H1 (cell line): ENCODE measurements around the gene SERHL2. TPM values are rescaled to one million over a fixed set of nuclear protein-coding genes. Genes with fewer than 3 reads are reported as not detected.
A peak's percentile ranks its signal among the peaks of the same experiment; 100 is the strongest.

ENCODE experiments used
- CTCF ChIA-PET: fragments of 300-600 bp; sonication (Branson Sonifier 250); formaldehyde crosslinking; loops from one replicate; lab custom pipeline; 2021; ENCODE audit not compliant: partially characterized antibody; lab: Charles Lee
- POLR2A ChIA-PET: fragments of 300-600 bp; sonication (Branson Sonifier 250); formaldehyde crosslinking; loops from one replicate; lab custom pipeline; 2021; ENCODE audit warnings: inconsistent platforms; ENCODE audit not compliant: partially characterized antibody; lab: Charles Lee
- DNase-seq, 2 experiments: peaks; one replicate each; pipeline versions ENCODE4 v3.0.0 to v3.0.0-alpha.2; 2010 to 2022; ENCODE audit warnings: low spot score in 2 of 2, low read depth in 1 of 2, mixed read lengths in 1 of 2
- FAIRE-seq: peaks from 2 replicates; lab custom pipeline; 2011; peaks lifted over from hg19 to GRCh38; lab: Jason Lieb, UNC
- H2AFZ ChIP-seq: 2 replicates; pipeline ENCODE4 v1.8.1; 2012; ENCODE audit warnings: low read length, inconsistent platforms
- H2AK5ac ChIP-seq: 2 replicates; pipeline ENCODE4 v1.6.1; 2013; ENCODE audit warnings: low read depth, low read length
- H2BK120ac ChIP-seq: replicated peaks from 2 replicates; pipeline ENCODE3; 2013; ENCODE audit warnings: low read depth, low read length, inconsistent platforms
- H2BK12ac ChIP-seq: 2 replicates; pipeline ENCODE4 v1.6.1; 2013; ENCODE audit warnings: low read depth, low read length
- H2BK15ac ChIP-seq: 2 replicates; pipeline ENCODE4 v1.6.1; 2013; ENCODE audit warnings: low read length
- H2BK20ac ChIP-seq: 2 replicates; pipeline ENCODE4 v1.6.1; 2013; ENCODE audit warnings: low read length
- H2BK5ac ChIP-seq: 2 replicates; pipeline ENCODE4 v1.6.1; 2013; ENCODE audit warnings: low read depth, low read length
- H3K14ac ChIP-seq: 2 replicates; pipeline ENCODE4 v1.6.1; 2013; ENCODE audit warnings: inconsistent platforms; ENCODE audit not compliant: insufficient read length
- H3K18ac ChIP-seq: 2 replicates; pipeline ENCODE4 v1.6.1; 2013; ENCODE audit warnings: low read length; ENCODE audit errors: extremely low read depth
- H3K23ac ChIP-seq: 2 replicates; pipeline ENCODE4 v1.6.1; 2013; ENCODE audit warnings: inconsistent platforms; ENCODE audit not compliant: insufficient read length
- H3K23me2 ChIP-seq: 2 replicates; pipeline ENCODE4 v1.6.1; 2013; ENCODE audit warnings: low read depth, low read length
- H3K27ac ChIP-seq: 2 replicates; pipeline ENCODE4 v1.6.1; 2011; ENCODE audit warnings: low read depth, low read length, inconsistent platforms
- H3K27me3 ChIP-seq, 4 experiments: replicated peaks in 1 of 4; 1 replicate in 1 of 4; 2 replicates in 3 of 4; pipeline versions ENCODE4 v1.6.1 to v1.8.1; 2011 to 2013; ENCODE audit warnings: low read length in 3 of 4, mild to moderate bottlenecking in 3 of 4, inconsistent platforms in 2 of 4, mixed read lengths in 2 of 4, moderate library complexity in 1 of 4; ENCODE audit not compliant: control insufficient read depth in 3 of 4, insufficient read depth in 3 of 4; ENCODE audit errors: extremely low read depth in 1 of 4
- H3K36me3 ChIP-seq, 4 experiments: 2 replicates each; pipeline versions ENCODE4 v1.6.1 to v1.8.1; 2011 to 2013; ENCODE audit warnings: mild to moderate bottlenecking in 4 of 4, low read length in 3 of 4, moderate library complexity in 2 of 4, control low read depth in 1 of 4, inconsistent platforms in 1 of 4; ENCODE audit not compliant: insufficient read depth in 4 of 4, control insufficient read depth in 2 of 4
- H3K4ac ChIP-seq: replicated peaks from 2 replicates; pipeline ENCODE3; 2013; ENCODE audit warnings: low read length, low read depth, mixed read lengths, inconsistent platforms; ENCODE audit not compliant: insufficient read length
- H3K4me1 ChIP-seq, 4 experiments: replicated peaks in 1 of 4; 1 replicate in 1 of 4; 2 replicates in 3 of 4; pipeline versions ENCODE4 v1.6.1 to v1.8.1; 2011 to 2013; ENCODE audit warnings: low read length in 3 of 4, inconsistent platforms in 2 of 4, mixed read lengths in 1 of 4; ENCODE audit not compliant: insufficient read depth in 4 of 4, control insufficient read depth in 3 of 4
- H3K4me2 ChIP-seq, 2 experiments: 2 replicates each; pipeline versions ENCODE4 v1.6.1 to v1.8.1; 2011 to 2013; ENCODE audit warnings: low read depth in 2 of 2, low read length in 2 of 2, control low read depth in 1 of 2, inconsistent platforms in 1 of 2, mild to moderate bottlenecking in 1 of 2; ENCODE audit not compliant: insufficient read depth in 1 of 2
- H3K4me3 ChIP-seq, 4 experiments: fragments of 200-600, 300-600 bp in 1 of 4; sonication (generic), shearing (Covaris generic), sonication (Bioruptor Twin) in 1 of 4; 2 replicates each; pipeline versions ENCODE4 v1.5.1 to v1.8.1; 2011 to 2016; ENCODE audit warnings: low read length in 4 of 4, low read depth in 3 of 4, control low read depth in 2 of 4, inconsistent platforms in 2 of 4, mild to moderate bottlenecking in 2 of 4, mixed read lengths in 1 of 4, moderate library complexity in 1 of 4; ENCODE audit not compliant: insufficient read depth in 2 of 4; ENCODE audit errors: extremely low read depth in 1 of 4
- H3K56ac ChIP-seq: replicated peaks from 2 replicates; pipeline ENCODE3; 2013; ENCODE audit warnings: low read depth, mild to moderate bottlenecking, mixed read lengths, low read length, inconsistent platforms; ENCODE audit not compliant: insufficient read length
- H3K79me1 ChIP-seq: 2 replicates; pipeline ENCODE4 v1.6.1; 2013; ENCODE audit warnings: low read depth, low read length, control low read depth
- H3K79me2 ChIP-seq, 2 experiments: 2 replicates each; pipeline versions ENCODE4 v1.6.1 to v1.8.1; 2012 to 2013; ENCODE audit warnings: low read length in 2 of 2, mild to moderate bottlenecking in 2 of 2, inconsistent platforms in 1 of 2; ENCODE audit not compliant: insufficient read depth in 2 of 2, control insufficient read depth in 1 of 2
- H3K9ac ChIP-seq, 4 experiments: replicated peaks in 1 of 4; 1 replicate in 1 of 4; 2 replicates in 3 of 4; pipeline versions ENCODE4 v1.6.1 to v1.8.1; 2011 to 2013; ENCODE audit warnings: low read depth in 3 of 4, low read length in 3 of 4, control low read depth in 2 of 4, mild to moderate bottlenecking in 2 of 4, moderate library complexity in 2 of 4, inconsistent platforms in 1 of 4; ENCODE audit errors: extremely low read depth in 1 of 4
- H3K9me3 ChIP-seq, 2 experiments: 2 replicates each; pipeline versions ENCODE4 v1.6.1 to v1.8.1; 2012 to 2013; ENCODE audit warnings: mild to moderate bottlenecking in 2 of 2, moderate library complexity in 2 of 2, control low read depth in 1 of 2, inconsistent platforms in 1 of 2, low read depth in 1 of 2, low read length in 1 of 2, mixed read lengths in 1 of 2; ENCODE audit not compliant: insufficient read depth in 2 of 2
- H4K20me1 ChIP-seq, 2 experiments: replicated peaks in 1 of 2; 2 replicates each; pipeline versions ENCODE3 to v1.8.1; 2011 to 2013; ENCODE audit warnings: inconsistent platforms in 2 of 2, low read length in 2 of 2, mild to moderate bottlenecking in 1 of 2; ENCODE audit not compliant: insufficient read depth in 2 of 2, control insufficient read depth in 1 of 2
- H4K5ac ChIP-seq: 2 replicates; pipeline ENCODE4 v1.6.1; 2013; ENCODE audit warnings: low read length, low read depth, mixed read lengths, inconsistent platforms; ENCODE audit not compliant: insufficient read length
- H4K8ac ChIP-seq: 2 replicates; pipeline ENCODE4 v1.8.0; 2013; ENCODE audit warnings: mild to moderate bottlenecking, moderate library complexity, low read length, inconsistent platforms; ENCODE audit not compliant: insufficient read depth; ENCODE audit errors: extremely low read depth
- H4K91ac ChIP-seq: replicated peaks from 2 replicates; pipeline ENCODE3; 2013; ENCODE audit warnings: low read length, mixed read lengths, inconsistent platforms; ENCODE audit not compliant: insufficient read length
- BRCA1 ChIP-seq: IDR thresholded peaks from 2 replicates; pipeline ENCODE4 v1.6.1; 2012; ENCODE audit warnings: low read depth, low read length, improper control_type of control experiment
- CBX5 ChIP-seq: fragments of 300-800, 300-1000 bp; sonication (generic); IDR thresholded peaks from 2 replicates; pipeline ENCODE4 v1.7.1; 2016; ENCODE audit warnings: antibody characterized with exemption, low read length, low read depth
- CHD2 ChIP-seq: IDR thresholded peaks from 2 replicates; pipeline ENCODE4 v1.6.1; 2012; ENCODE audit warnings: low read length, improper control_type of control experiment
- FOSL1 ChIP-seq: IDR thresholded peaks from 2 replicates; pipeline ENCODE4 v1.6.1; 2011; ENCODE audit warnings: mild to moderate bottlenecking, low read depth, low read length, moderate library complexity; ENCODE audit not compliant: insufficient read depth
- GTF2F1 ChIP-seq: IDR thresholded peaks from 2 replicates; pipeline ENCODE4 v1.6.1; 2012; ENCODE audit warnings: low read depth, low read length, improper control_type of control experiment, borderline replicate concordance
- HDAC2 ChIP-seq, 2 experiments: fragments of 300-600 bp in 1 of 2; sonication (generic) in 1 of 2; IDR thresholded peaks; 2 replicates each; pipeline ENCODE4 v1.6.1; 2011 to 2012; ENCODE audit warnings: low read depth in 2 of 2, low read length in 2 of 2, mild to moderate bottlenecking in 2 of 2, moderate library complexity in 2 of 2, borderline replicate concordance in 1 of 2, inconsistent platforms in 1 of 2
- HDAC6 ChIP-seq: IDR thresholded peaks from one replicate; pipeline ENCODE4 v1.7.1; 2012; ENCODE audit warnings: low read depth, mild to moderate bottlenecking, inconsistent platforms, low read length, moderate library complexity
- KDM1A ChIP-seq: fragments of 200-600, 300-600 bp; sonication (generic); IDR thresholded peaks from 2 replicates; pipeline ENCODE4 v1.7.1; 2016; ENCODE audit warnings: mild to moderate bottlenecking, low read length, borderline replicate concordance
- MAFK ChIP-seq: IDR thresholded peaks from 2 replicates; pipeline ENCODE4 v1.6.1; 2012; ENCODE audit warnings: low read depth, mild to moderate bottlenecking, improper control_type of control experiment, low read length
- POU5F1 ChIP-seq: IDR thresholded peaks from 2 replicates; pipeline ENCODE4 v1.6.1; 2011; ENCODE audit warnings: low read depth, mild to moderate bottlenecking, low read length, moderate library complexity
- RAD21 ChIP-seq, 2 experiments: IDR thresholded peaks in 1 of 2; conservative IDR thresholded peaks in 1 of 2; 2 replicates each; pipeline ENCODE4 v1.6.1; 2011; ENCODE audit warnings: low read depth in 2 of 2, low read length in 2 of 2, improper control_type of control experiment in 1 of 2, inconsistent platforms in 1 of 2, mild to moderate bottlenecking in 1 of 2, moderate library complexity in 1 of 2
- RXRA ChIP-seq: IDR thresholded peaks from 2 replicates; pipeline ENCODE4 v1.6.1; 2011; ENCODE audit warnings: low read depth, mild to moderate bottlenecking, low read length, moderate library complexity; ENCODE audit not compliant: insufficient read depth
- SUZ12 ChIP-seq: fragments of 200-600 bp; sonication (generic); IDR thresholded peaks from 2 replicates; pipeline ENCODE4 v1.6.1; 2012; ENCODE audit warnings: mild to moderate bottlenecking, inconsistent platforms, low read length, moderate library complexity, mixed read lengths
- TEAD4 ChIP-seq: IDR thresholded peaks from 2 replicates; pipeline ENCODE4 v1.6.1; 2012; ENCODE audit warnings: low read depth, low read length, inconsistent platforms, mixed read lengths
- WGBS, 2 experiments: shearing (Covaris generic) in 1 of 2; methylation state at CpG; one replicate each; pipeline versions ENCODE4 v1.1.6 to v1.1.7; 2013 to 2015; ENCODE audit warnings: low lambda C conversion rate in 2 of 2, mixed read lengths in 2 of 2, inconsistent platforms in 1 of 2, low coverage in 1 of 2, missing lambda C conversion rate in 1 of 2; ENCODE audit not compliant: insufficient replicate concordance in 2 of 2, insufficient coverage in 1 of 2, insufficient read length in 1 of 2; ENCODE audit errors: extremely low coverage in 1 of 2, missing lambda C conversion rate in 1 of 2; 5-methylcytosine and 5-hydroxymethylcytosine counted together
- polyA plus RNA-seq, 7 experiments: library from polyadenylated mRNA; depleted of rRNA in 3 of 7; stranded (reverse) in 5 of 7; unstranded in 2 of 7; fragments of >200 nt in 5 of 7; fragments of 200-250 nt in 2 of 7; gene quantifications; 1 replicate in 5 of 7; 2 replicates in 1 of 7; 4 replicates in 1 of 7; pipeline versions ENCODE4 v1.2.1 to v1.2.3, GENCODE V29; 2011 to 2013; ENCODE audit warnings: missing spikeins in 2 of 7, mixed read lengths in 2 of 7
- total RNA-seq: library from RNA; stranded (reverse); fragmentation: NEBNext Ultra II Directional; extraction: Animal tissue kit (Norgen Biotek cat#: 25700); gene quantifications from 2 replicates; pipeline ENCODE4 v1.2.1, GENCODE V29; 2021

SERHL2 gene
- total and polyA plus RNA-seq, 2 of the 8 experiments (the other 6 are each of a cell fraction or from before 2014, with no cell fraction given): 0.91 TPM; not detected in 1

DNA sequence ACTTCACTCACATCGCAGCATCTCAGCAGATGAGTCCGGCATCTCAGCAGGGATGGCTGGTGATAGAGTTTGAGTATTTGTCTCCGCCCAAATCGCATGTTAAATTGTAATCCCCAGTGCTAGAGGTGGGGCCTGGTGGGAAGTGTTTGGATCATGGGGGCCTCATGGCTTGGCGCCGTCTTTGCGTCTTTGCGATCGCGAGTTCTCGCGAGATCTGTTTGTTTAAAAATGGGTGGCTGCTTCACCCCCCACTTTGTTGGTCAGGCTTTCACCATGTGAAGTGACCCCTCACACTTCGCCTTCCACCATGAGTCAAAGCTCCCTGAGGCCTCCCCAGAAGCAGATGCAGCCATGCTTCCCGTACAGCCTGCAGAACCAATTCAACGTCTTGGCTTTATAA, 31.2 kb upstream of the SERHL2 start:
- H3K18ac ChIP-seq: no peak overlapping the region
- H3K27ac ChIP-seq: no peak overlapping the region
- no peak overlapping the region for H4K8ac ChIP-seq
- H3K4me3 ChIP-seq: no peak overlapping the region
- FAIRE-seq (no peak), DNase-seq (no peak)
- H3K23me2 ChIP-seq: peaks cover 5% of the 10 kb centered on the region
- peaks cover 0 to 11% of the 10 kb centered on the region in 2 experiments; a peak in 2 of 4 replicates for H3K79me2 ChIP-seq
- POLR2A ChIA-PET: interaction anchor here (0.6 kb wide), 1 partner anchor 59 kb away, joined by 3 read pairs; no protein-coding TSS in a partner anchor
- no peak overlapping the region for H2AFZ ChIP-seq
- CTCF ChIA-PET: interaction anchor here (0.6 kb wide), 1 partner anchor 530 kb away, joined by 3 read pairs; no protein-coding TSS in a partner anchor
- no peaks in the 10 kb centered on the region for H4K20me1 ChIP-seq
- no peak overlapping the region for H2BK5ac ChIP-seq
- WGBS, 2 experiments: 97% methylated on average over 15 of the region's 15 CpGs; no CpG with 5 or more reads in 1 of the 2 experiments
- H3K4me1 ChIP-seq: peaks cover 0 to 3% (median 0%) of the 10 kb centered on the region in 4 experiments; a peak in 1 of 7 replicates
- no peak overlapping the region for H3K23ac ChIP-seq
- no peak overlapping the region for H4K91ac ChIP-seq
- H3K4ac ChIP-seq: no peak overlapping the region
- no peak overlapping the region for H3K4me2 ChIP-seq
- H2BK12ac ChIP-seq: peak overlapping the region; percentile 27; the same call in 1 of the 2 replicates
- no peak overlapping the region for H2BK120ac ChIP-seq
- no peak overlapping the region for H3K56ac ChIP-seq
- H2BK20ac ChIP-seq: no peak overlapping the region
- H3K27me3 ChIP-seq: no peaks in the 10 kb centered on the region
- no peak overlapping the region for H2AK5ac ChIP-seq
- H3K9ac ChIP-seq: no peak overlapping the region
- H3K9me3 ChIP-seq: no peaks in the 10 kb centered on the region
- no peaks in the 10 kb centered on the region for H3K79me1 ChIP-seq
- no peak overlapping the region for H4K5ac ChIP-seq
- H3K36me3 ChIP-seq: peaks cover 0 to 3% (median 0%) of the 10 kb centered on the region in 4 experiments; a peak in 1 of 8 replicates
- no peak overlapping the region for H2BK15ac ChIP-seq
- H3K14ac ChIP-seq: no peak overlapping the region
- TF ChIP-seq BRCA1 (no peak), FOSL1 (no peak), RAD21 (IDR thresholded peaks at IDR 0.05 in 1 of 2, conservative IDR thresholded peaks at IDR 0.05 in 1 of 2; ENCODE audit: low read depth in 2 of 2, low read length in 2 of 2) (no peak), TEAD4 (no peak), RXRA (no peak), MAFK (no peak), HDAC2 (IDR thresholded peaks at IDR 0.05; ENCODE audit: borderline replicate concordance in 1 of 2, low read depth in 2 of 2, low read length in 2 of 2) (no peak), HDAC6 (no peak), CBX5 (no peak), KDM1A (no peak), SUZ12 (no peak), POU5F1 (no peak), CHD2 (no peak), GTF2F1 (no peak)
